Liver (tissue), 9 donors: ENCODE measurements around the gene SYNM. TPM values are rescaled to one million over a fixed set of nuclear protein-coding genes. Genes with fewer than 3 reads are reported as not detected.

Source experiments
- DNase-seq: peaks from one replicate; pipeline ENCODE4 v3.0.0-alpha.2; 2017; ENCODE audit warnings: low spot score
- H3K27ac ChIP-seq, 2 donors: one replicate each; pipeline ENCODE4 v1.7.0; 2013; ENCODE audit warnings: inconsistent platforms in 2 of 2, low read length in 2 of 2, control low read depth in 1 of 2, low read depth in 1 of 2, mild to moderate bottlenecking in 1 of 2
- H3K27me3 ChIP-seq, 4 donors: one replicate each; pipeline versions ENCODE4 v1.6.1 to v1.7.0; 2013; ENCODE audit warnings: low read length in 3 of 4, inconsistent platforms in 1 of 4, mild to moderate bottlenecking in 1 of 4, moderate library complexity in 1 of 4; ENCODE audit not compliant: control insufficient read depth in 4 of 4, insufficient read depth in 4 of 4
- H3K36me3 ChIP-seq, 4 donors: one replicate each; pipeline versions ENCODE4 v1.6.1 to v1.7.0; 2013; ENCODE audit warnings: low read length in 3 of 4, mild to moderate bottlenecking in 3 of 4, low read depth in 1 of 4, moderate library complexity in 1 of 4; ENCODE audit not compliant: control insufficient read depth in 4 of 4, insufficient read depth in 3 of 4
- H3K4me1 ChIP-seq, 4 donors: one replicate each; pipeline versions ENCODE4 v1.6.1 to v1.7.0; 2013; ENCODE audit warnings: low read length in 3 of 4, mild to moderate bottlenecking in 3 of 4, moderate library complexity in 1 of 4; ENCODE audit not compliant: control insufficient read depth in 4 of 4, insufficient read depth in 4 of 4
- H3K4me3 ChIP-seq, 3 donors: one replicate each; pipeline versions ENCODE4 v1.6.1 to v1.7.0; 2013; ENCODE audit warnings: low read length in 3 of 3, control low read depth in 1 of 3, low read depth in 1 of 3, mild to moderate bottlenecking in 1 of 3
- H3K9ac ChIP-seq, 2 donors: one replicate each; pipeline ENCODE4 v1.7.0; 2013; ENCODE audit warnings: low read length in 2 of 2, mild to moderate bottlenecking in 2 of 2, moderate library complexity in 2 of 2, control low read depth in 1 of 2, low read depth in 1 of 2
- H3K9me3 ChIP-seq, 4 donors: one replicate each; pipeline versions ENCODE4 v1.6.1 to v1.7.0; 2013; ENCODE audit warnings: low read length in 3 of 4; ENCODE audit not compliant: control insufficient read depth in 4 of 4
- ATF3 ChIP-seq: IDR thresholded peaks from 2 replicates; pipeline ENCODE4 v1.6.1; 2016; ENCODE audit warnings: antibody characterized with exemption
- EGR1 ChIP-seq, 2 donors: IDR thresholded peaks; 2 replicates each; pipeline ENCODE4 v1.6.1; 2016 to 2018; ENCODE audit warnings: antibody characterized with exemption in 2 of 2, low read depth in 2 of 2
- FOXA2 ChIP-seq: IDR thresholded peaks from 2 replicates; pipeline ENCODE4 v1.6.1; 2016; ENCODE audit warnings: antibody characterized with exemption
- GABPA ChIP-seq, 2 donors: IDR thresholded peaks in 1 of 2; conservative IDR thresholded peaks in 1 of 2; 2 replicates each; pipeline ENCODE4 v1.6.1; 2016; ENCODE audit warnings: antibody characterized with exemption in 2 of 2, mild to moderate bottlenecking in 1 of 2, moderate library complexity in 1 of 2
- HNF4A ChIP-seq, 2 donors: conservative IDR thresholded peaks; 2 replicates each; pipeline ENCODE4 v1.6.1; 2016; ENCODE audit warnings: antibody characterized with exemption in 2 of 2, mild to moderate bottlenecking in 2 of 2
- HNF4G ChIP-seq: IDR thresholded peaks from 2 replicates; pipeline ENCODE4 v1.6.1; 2016; ENCODE audit warnings: antibody characterized with exemption
- JUND ChIP-seq, 2 donors: IDR thresholded peaks; 2 replicates each; pipeline ENCODE4 v1.6.1; 2016; ENCODE audit warnings: antibody characterized with exemption in 2 of 2
- MAX ChIP-seq: IDR thresholded peaks from 2 replicates; pipeline ENCODE4 v1.6.1; 2016; ENCODE audit warnings: antibody characterized with exemption
- NR2F2 ChIP-seq: IDR thresholded peaks from 2 replicates; pipeline ENCODE4 v1.6.1; 2016; ENCODE audit warnings: antibody characterized with exemption
- RAD21 ChIP-seq, 2 donors: IDR thresholded peaks; 2 replicates each; pipeline ENCODE4 v1.6.1; 2016; ENCODE audit warnings: antibody characterized with exemption in 2 of 2, mild to moderate bottlenecking in 2 of 2
- REST ChIP-seq: IDR thresholded peaks from 2 replicates; pipeline ENCODE4 v1.6.1; 2016; ENCODE audit warnings: antibody characterized with exemption, mild to moderate bottlenecking
- RXRA ChIP-seq, 2 donors: IDR thresholded peaks; 2 replicates each; pipeline ENCODE4 v1.6.1; 2017 to 2018; ENCODE audit warnings: antibody characterized with exemption in 2 of 2, mild to moderate bottlenecking in 1 of 2
- SP1 ChIP-seq: IDR thresholded peaks from 2 replicates; pipeline ENCODE4 v1.6.1; 2018; ENCODE audit warnings: antibody characterized with exemption, mild to moderate bottlenecking
- TAF1 ChIP-seq: conservative IDR thresholded peaks from 2 replicates; pipeline ENCODE4 v1.6.1; 2016; ENCODE audit warnings: antibody characterized with exemption, mild to moderate bottlenecking
- YY1 ChIP-seq: IDR thresholded peaks from 2 replicates; pipeline ENCODE4 v1.6.1; 2016; ENCODE audit warnings: antibody characterized with exemption, mild to moderate bottlenecking
- ZBTB33 ChIP-seq: IDR thresholded peaks from 2 replicates; pipeline ENCODE4 v1.6.1; 2016; ENCODE audit warnings: antibody characterized with exemption
- WGBS: extraction: QIAGEN DNeasy Blood & Tissue Kit; methylation state at CpG from one replicate; pipeline ENCODE4 v1.1.7; 2013; 5-methylcytosine and 5-hydroxymethylcytosine counted together
- polyA plus RNA-seq, 2 donors: library from polyadenylated mRNA; stranded (reverse) in 1 of 2; unstranded in 1 of 2; fragments of 200-250 nt in 1 of 2; fragments of >200 nt in 1 of 2; fragmentation: Nextera tagmentation in 1 of 2; extraction: Ambion mirVana in 1 of 2; gene quantifications; one replicate each; pipeline versions ENCODE4 v1.2.1 to v1.2.3, GENCODE V29; 2013 to 2015
- total RNA-seq, 2 donors: library from RNA; depleted of rRNA; stranded (reverse); fragments of >200 nt; gene quantifications; one replicate each; pipeline ENCODE4 v1.2.3, GENCODE V29; 2014
- donor health status: healthy.
- donor health status: healthy.
- donor health status: healthy.
- donor health status: healthy.
- donor health status: healthy.

Gene SYNM
- total and polyA plus RNA-seq, 4 donors, result 0.39 to 6.4 (median 1.2) TPM

- DNase-seq, result no peak
- no peak overlapping the region for H3K4me3 ChIP-seq
- no peaks in the 10 kb centered on the region for H3K36me3 ChIP-seq
- H3K9ac ChIP-seq, result no peak overlapping the region
- WGBS, result 77% methylated on average over 4 of the region's 4 CpGs
- TF ChIP-seq JUND (IDR thresholded peaks at IDR 0.05) (no peak), RAD21 (IDR thresholded peaks at IDR 0.05) (no peak), HNF4G (no peak), ATF3 (no peak), RXRA (IDR thresholded peaks at IDR 0.05) (no peak), TAF1 (no peak), NR2F2 (no peak)
- H3K4me1 ChIP-seq, result peaks cover 3 to 10% (median 5%) of the 10 kb centered on the region in 4 donors
- peaks cover 0 to 9% (median 0%) of the 10 kb centered on the region in 4 donors for H3K27me3 ChIP-seq
- H3K9me3 ChIP-seq, result no peaks in the 10 kb centered on the region
- H3K27ac ChIP-seq, result no peak overlapping the region
Observed at GRCh38 chr15:99057020-99057419, 47.9 kb upstream of the SYNM start.

GRCh38 chr15:99057697-99058420 lies 47.0 kb upstream of the SYNM start:
- Histone ChIP-seq H3K36me3 (no peaks in the 10 kb centered on the region), H3K27ac (no peak overlapping the region), H3K27me3 (peaks cover 0 to 9% (median under 1%) of the 10 kb centered on the region in 4 donors), H3K4me3 (no peak overlapping the region), H3K9me3 (no peaks in the 10 kb centered on the region), H3K9ac (no peak overlapping the region), H3K4me1 (peaks cover 3 to 10% (median 5%) of the 10 kb centered on the region in 4 donors)
- 76% methylated on average over 20 of the region's 20 CpGs for WGBS
- DNase-seq, result no peak
- TF ChIP-seq HNF4G (no peak), MAX (no peak), RAD21 (IDR thresholded peaks at IDR 0.05) (no peak), REST (no peak), JUND (IDR thresholded peaks at IDR 0.05) (no peak), YY1 (no peak), FOXA2 (no peak)

GRCh38 chr15:99058421-99058870 lies 46.4 kb upstream of the SYNM start:
- Histone ChIP-seq H3K9ac (no peak overlapping the region), H3K4me1 (peaks cover 3 to 10% (median 5%) of the 10 kb centered on the region in 4 donors), H3K9me3 (no peaks in the 10 kb centered on the region), H3K36me3 (no peaks in the 10 kb centered on the region), H3K27me3 (peaks cover 0 to 9% (median under 1%) of the 10 kb centered on the region in 4 donors), H3K4me3 (peak overlapping the region in 1 of 3 donors; percentile 50), H3K27ac (no peak overlapping the region)
- DNase-seq, result no peak
- WGBS, result 42% methylated on average over 27 of the region's 27 CpGs
- TF ChIP-seq REST (no peak), NR2F2 (no peak), HNF4G (no peak), MAX (no peak), RXRA (IDR thresholded peaks at IDR 0.05) (no peak), ZBTB33 (no peak), EGR1 (IDR thresholded peaks at IDR 0.05; ENCODE audit: low read depth in 2 of 2) (no peak), SP1 (no peak), JUND (IDR thresholded peaks at IDR 0.05) (no peak), HNF4A (conservative IDR thresholded peaks at IDR 0.05) (no peak), FOXA2 (no peak), GABPA (IDR thresholded peaks at IDR 0.05 in 1 of 2, conservative IDR thresholded peaks at IDR 0.05 in 1 of 2) (no peak), TAF1 (no peak), YY1 (no peak), RAD21 (IDR thresholded peaks at IDR 0.05) (no peak)
